ENCODE measurements around the gene PMFBP1.

PMFBP1 gene

DNA sequence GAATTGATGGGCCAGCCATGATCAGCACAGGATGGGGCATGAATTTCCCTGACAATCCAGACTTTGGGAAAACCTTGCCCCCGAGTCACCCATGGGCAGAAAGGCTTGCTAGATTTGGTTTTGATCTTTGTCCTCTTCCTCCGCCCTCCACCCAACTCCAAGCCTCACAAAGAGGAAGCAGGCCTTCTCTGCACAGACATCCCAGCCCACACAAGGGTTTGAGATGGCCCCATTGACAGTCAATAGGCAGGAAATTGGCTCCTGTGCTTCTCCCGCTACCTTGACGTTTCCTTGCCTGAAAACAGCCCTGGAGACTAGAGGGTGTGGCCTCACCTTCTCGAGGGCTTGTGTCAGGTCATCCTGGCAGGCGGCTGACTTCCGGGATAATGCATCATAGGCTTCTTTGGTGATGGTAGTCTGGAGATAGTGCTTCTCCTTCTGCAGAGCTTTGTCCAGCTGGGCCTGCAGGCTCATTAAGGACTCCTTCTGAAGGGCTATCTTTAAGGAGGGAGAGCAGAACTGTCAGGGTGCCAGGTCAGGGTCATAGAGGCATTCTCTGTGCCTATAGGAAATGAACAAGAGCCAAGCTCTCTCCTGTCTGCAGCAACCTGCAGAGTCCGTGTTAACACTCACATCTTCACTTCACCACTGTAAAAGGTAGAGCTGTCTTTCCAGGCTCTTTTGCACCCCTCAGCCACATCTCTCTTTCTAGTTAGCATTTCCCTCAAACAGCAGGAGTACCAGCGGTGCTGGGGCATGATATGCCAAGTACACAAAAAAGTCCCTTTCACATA is 46.1 kb downstream of the PMFBP1 start:
- DNase-seq (ENCODE audit: insufficient read length) (no peak), FAIRE-seq (no peak)
- TF ChIP-seq TAF1 (IDR thresholded peaks at IDR 0.05; ENCODE audit: borderline replicate concordance, low read depth, low read length), result no peak
- TF ChIP-seq POLR2A (IDR thresholded peaks at IDR 0.05; ENCODE audit: low read depth, low read length), result no peak
- TF ChIP-seq POLR2AphosphoS5 (IDR thresholded peaks at IDR 0.05; ENCODE audit: low read depth, low read length), result no peak

DNA sequence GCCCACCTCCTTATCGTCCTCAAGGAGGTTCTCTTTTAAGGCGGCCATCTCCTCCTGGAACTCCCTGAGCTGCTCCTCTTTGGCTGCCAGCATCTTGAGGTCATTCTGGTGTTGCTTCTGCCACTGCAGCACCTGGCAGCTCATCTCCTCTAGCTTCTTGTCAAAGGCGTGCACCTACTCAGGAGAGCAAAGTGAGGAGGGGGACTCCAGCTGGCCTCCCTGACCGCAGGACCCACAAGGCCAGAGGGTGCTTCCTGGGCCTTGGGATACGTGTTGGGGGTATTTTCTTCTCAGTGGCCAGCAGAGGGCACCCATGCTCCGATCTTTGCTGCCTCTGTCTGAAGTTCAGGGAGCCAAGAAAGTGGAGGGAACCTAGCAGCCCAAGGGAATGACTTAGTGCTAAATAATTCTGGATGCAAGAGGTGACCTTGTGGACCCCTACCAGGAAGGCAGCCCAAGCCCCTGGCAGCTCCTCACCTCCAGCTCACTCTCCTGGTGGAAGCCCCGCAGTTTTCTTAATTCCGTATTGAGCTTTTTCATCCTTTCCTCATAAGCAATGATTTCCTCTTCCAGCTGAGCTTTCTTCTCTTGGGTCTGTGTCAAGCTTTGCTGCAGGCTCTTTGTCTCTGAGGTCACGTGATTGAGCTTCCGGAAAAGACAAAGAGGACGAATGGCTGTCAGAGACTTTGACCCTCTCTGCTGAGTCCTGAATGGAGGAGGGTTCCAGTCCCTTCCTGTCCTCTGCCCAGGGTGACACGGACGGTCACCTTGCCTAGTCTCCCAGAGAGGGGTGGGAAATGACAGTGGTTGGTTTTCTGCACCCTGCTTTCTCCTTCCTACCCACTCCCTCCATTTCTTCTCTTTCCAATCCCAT is 47.0 kb downstream of the PMFBP1 start:
- FAIRE-seq (peak; percentile 89), DNase-seq (ENCODE audit: insufficient read length) (peak; percentile 54)
- TF ChIP-seq POLR2A (IDR thresholded peaks at IDR 0.05; ENCODE audit: low read depth, low read length), result no peak
- no peak for TF ChIP-seq TAF1 (IDR thresholded peaks at IDR 0.05; ENCODE audit: borderline replicate concordance, low read depth, low read length)
- no peak for TF ChIP-seq POLR2AphosphoS5 (IDR thresholded peaks at IDR 0.05; ENCODE audit: low read depth, low read length)

DNA sequence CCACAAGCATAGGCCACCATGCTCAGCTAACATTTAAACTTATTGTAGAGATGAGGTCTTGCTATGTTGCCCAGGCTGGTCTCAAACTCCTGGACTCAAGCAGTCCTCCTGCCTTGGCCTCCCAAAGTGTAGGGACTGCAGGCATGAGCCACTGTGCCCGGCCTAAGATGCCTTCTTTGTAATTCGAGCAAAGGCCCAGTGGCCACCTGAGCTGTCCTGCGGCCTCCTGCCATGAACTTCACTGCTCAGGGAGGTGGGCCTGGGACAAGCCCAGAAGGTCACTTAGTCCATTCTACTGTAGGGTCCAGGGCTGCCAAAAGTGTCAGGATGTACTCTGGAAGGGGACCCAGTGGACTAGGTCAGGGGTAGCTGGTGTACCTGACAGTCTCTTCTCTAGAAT is 47.8 kb downstream of the PMFBP1 start:
- no peak for DNase-seq (ENCODE audit: insufficient read length)
- no peak for FAIRE-seq
- TF ChIP-seq POLR2AphosphoS5 (IDR thresholded peaks at IDR 0.05; ENCODE audit: low read depth, low read length) (no peak), POLR2A (IDR thresholded peaks at IDR 0.05; ENCODE audit: low read depth, low read length) (no peak), TAF1 (IDR thresholded peaks at IDR 0.05; ENCODE audit: borderline replicate concordance, low read depth, low read length) (no peak)

DNA sequence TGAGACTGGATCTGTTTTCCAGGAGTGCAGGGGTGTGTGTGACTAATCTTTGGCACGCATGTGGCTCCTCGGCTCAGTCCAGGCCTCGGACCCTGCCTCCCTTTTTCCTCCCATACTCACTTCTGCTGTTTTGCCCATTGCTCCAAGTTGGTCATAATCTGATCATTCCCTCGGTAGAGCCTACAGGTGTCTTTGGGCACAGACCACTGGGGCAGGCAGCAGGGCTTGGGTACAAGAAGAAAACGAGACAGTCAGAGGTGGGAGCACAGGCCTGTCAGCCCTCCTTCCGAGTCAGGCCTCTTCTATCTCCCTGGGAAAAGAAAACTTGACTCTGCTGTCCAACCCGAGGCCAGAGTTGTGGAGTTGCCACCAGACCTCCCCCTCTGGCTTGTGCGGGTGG is 48.5 kb downstream of the PMFBP1 start:
- TF ChIP-seq POLR2A (IDR thresholded peaks at IDR 0.05; ENCODE audit: low read depth, low read length) (no peak), POLR2AphosphoS5 (IDR thresholded peaks at IDR 0.05; ENCODE audit: low read depth, low read length) (no peak), TAF1 (IDR thresholded peaks at IDR 0.05; ENCODE audit: borderline replicate concordance, low read depth, low read length) (no peak)
- no peak for FAIRE-seq
- DNase-seq (ENCODE audit: insufficient read length), result no peak

DNA sequence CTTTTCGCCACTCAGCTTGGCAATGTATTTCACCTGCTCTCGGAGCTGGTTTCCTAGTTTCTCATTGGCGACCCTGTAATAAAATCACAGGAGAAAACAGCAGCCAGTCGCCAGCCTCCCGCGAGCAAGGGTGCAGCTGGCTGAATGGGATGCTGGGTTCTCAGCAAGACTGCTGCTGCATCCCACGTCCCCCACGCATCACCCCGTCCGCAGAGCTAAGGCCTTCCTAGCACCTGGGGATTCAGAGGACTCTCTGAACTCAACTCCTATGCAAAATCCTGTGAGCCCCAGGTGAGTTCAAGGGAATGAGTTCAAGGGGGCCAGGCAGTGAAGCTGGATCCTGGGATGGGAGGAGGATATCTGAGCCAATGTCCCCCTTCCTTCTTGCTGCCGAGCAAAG is 49.0 kb downstream of the PMFBP1 start:
- DNase-seq (ENCODE audit: insufficient read length) (no peak), FAIRE-seq (no peak)
- TF ChIP-seq POLR2A (IDR thresholded peaks at IDR 0.05; ENCODE audit: low read depth, low read length) (no peak), POLR2AphosphoS5 (IDR thresholded peaks at IDR 0.05; ENCODE audit: low read depth, low read length) (no peak), TAF1 (IDR thresholded peaks at IDR 0.05; ENCODE audit: borderline replicate concordance, low read depth, low read length) (no peak)

DNA sequence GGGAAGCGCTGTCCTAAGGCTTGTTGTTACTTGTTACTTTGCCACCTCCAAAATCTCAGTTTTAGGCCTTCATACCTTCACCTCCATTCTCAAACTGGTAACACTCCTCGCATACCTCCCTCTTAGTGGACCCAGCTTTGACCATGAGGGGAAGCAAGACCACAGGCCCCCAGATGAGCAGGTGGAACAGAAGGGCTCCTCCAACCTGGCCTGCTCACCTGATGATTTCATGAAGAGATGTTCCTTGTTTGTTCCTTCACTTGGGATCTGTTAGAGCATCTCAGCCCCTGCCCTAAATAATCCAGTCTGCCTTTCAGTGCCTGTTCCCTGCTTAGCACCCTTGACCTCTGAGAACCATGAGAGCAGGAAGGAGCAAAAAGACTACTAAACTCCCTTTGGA is 49.6 kb downstream of the PMFBP1 start:
- FAIRE-seq (no peak), DNase-seq (ENCODE audit: insufficient read length) (no peak)
- TF ChIP-seq TAF1 (IDR thresholded peaks at IDR 0.05; ENCODE audit: borderline replicate concordance, low read depth, low read length) (no peak), POLR2AphosphoS5 (IDR thresholded peaks at IDR 0.05; ENCODE audit: low read depth, low read length) (no peak)

DNA sequence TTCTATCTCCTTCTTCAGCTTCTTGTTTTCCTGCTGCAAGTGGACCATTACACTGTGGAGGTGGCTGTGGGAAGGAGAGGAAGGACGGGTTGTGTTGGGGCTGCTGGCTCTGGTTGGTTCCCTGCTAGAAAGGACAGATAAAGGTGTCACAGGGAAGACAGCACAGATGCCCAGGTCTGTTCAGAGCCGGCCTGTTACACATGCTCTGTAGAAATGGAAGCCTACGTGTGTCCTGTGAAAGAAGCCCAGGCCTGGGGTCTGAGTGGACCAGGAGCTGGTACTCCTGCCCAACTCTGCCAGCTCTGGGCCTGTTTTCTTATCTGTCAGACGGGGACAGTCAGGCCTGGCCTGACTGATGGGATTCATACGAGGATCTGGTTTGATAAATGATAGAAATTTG is 51.9 kb downstream of the PMFBP1 start:
- TF ChIP-seq TAF1 (IDR thresholded peaks at IDR 0.05; ENCODE audit: borderline replicate concordance, low read depth, low read length) (no peak), POLR2A (IDR thresholded peaks at IDR 0.05; ENCODE audit: low read depth, low read length) (no peak), POLR2AphosphoS5 (IDR thresholded peaks at IDR 0.05; ENCODE audit: low read depth, low read length) (no peak)
- no peak for FAIRE-seq
- DNase-seq (ENCODE audit: insufficient read length), result no peak

DNA sequence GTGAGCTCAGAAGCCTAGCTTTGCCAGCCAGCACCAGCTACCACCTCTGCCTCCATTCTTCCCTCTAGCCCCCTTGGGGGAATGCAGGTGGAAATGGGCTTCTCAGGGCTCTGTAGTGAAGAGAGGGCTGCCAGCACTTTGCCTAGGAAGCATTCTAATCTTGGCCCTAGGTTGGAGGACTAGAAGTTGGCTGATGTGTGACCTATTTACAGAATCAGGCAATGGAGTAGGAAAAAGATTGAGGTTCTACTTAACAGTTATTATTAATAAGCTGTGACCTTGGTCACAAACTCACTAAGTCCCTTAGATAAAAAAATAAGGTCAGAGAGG is 58.4 kb downstream of the PMFBP1 start:
- FAIRE-seq (no peak), DNase-seq (ENCODE audit: insufficient read length) (no peak)
- no peak for TF ChIP-seq POLR2A (IDR thresholded peaks at IDR 0.05; ENCODE audit: low read depth, low read length)
- TF ChIP-seq TAF1 (IDR thresholded peaks at IDR 0.05; ENCODE audit: borderline replicate concordance, low read depth, low read length), result no peak
- no peak for TF ChIP-seq POLR2AphosphoS5 (IDR thresholded peaks at IDR 0.05; ENCODE audit: low read depth, low read length)

DNA sequence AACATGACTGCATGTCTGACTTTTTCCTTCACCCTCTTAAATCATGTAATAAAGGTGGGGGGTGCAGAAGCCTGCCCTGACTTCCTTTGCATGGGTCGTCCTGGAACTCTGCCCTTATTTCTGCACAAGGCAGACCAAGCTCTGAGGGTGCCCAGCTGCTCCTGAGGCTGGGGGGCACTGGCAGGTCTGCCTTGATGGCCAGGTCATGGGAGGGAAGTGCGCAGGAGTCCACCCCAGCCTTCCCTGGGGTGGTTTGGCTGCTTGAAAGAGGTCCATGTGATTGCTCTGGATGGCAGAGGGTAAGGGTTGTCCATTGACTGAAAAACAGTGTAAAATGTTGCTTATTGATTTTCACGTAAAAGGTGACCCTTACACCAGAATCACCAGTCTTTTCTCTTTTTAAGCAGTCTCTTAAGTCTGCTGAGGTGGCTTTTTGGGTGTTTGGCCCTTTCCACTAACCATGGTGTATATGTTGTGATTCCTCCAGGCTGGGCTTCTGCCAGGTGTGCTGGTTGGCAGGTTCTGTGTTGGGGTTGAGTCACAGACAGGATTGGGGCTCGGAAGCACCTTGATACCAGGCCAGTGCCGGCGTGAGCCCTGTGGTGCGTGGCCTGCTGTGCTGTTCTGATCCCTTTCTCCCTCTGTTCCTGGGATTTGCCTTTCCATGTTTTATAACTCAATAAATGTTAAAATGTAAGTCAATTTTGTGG is 58.9 kb downstream of the PMFBP1 start:
- TF ChIP-seq POLR2A (IDR thresholded peaks at IDR 0.05; ENCODE audit: low read depth, low read length) (no peak), POLR2AphosphoS5 (IDR thresholded peaks at IDR 0.05; ENCODE audit: low read depth, low read length) (no peak), TAF1 (IDR thresholded peaks at IDR 0.05; ENCODE audit: borderline replicate concordance, low read depth, low read length) (no peak)
- no peak for FAIRE-seq
- no peak for DNase-seq (ENCODE audit: insufficient read length)

DNA sequence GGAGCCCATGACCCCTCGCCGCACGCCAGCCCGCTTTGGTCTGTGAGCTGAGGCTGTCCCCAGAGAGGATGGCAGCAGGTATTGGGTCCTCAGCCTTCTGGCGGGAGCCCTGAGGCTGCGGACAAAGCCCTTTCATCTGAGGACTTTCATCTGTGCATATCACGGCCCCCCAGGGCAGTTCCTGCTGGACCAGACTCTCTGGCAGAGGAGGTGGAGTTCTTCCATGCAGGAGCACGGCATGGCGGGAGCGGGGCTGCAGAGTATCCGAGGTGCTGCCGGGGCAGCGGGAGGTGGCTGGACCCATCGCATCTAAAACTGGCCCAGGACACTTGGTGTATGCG is 59.5 kb downstream of the PMFBP1 start:
- no peak for TF ChIP-seq POLR2A (IDR thresholded peaks at IDR 0.05; ENCODE audit: low read depth, low read length)
- FAIRE-seq, result no peak
- DNase-seq (ENCODE audit: insufficient read length), result no peak

DNA sequence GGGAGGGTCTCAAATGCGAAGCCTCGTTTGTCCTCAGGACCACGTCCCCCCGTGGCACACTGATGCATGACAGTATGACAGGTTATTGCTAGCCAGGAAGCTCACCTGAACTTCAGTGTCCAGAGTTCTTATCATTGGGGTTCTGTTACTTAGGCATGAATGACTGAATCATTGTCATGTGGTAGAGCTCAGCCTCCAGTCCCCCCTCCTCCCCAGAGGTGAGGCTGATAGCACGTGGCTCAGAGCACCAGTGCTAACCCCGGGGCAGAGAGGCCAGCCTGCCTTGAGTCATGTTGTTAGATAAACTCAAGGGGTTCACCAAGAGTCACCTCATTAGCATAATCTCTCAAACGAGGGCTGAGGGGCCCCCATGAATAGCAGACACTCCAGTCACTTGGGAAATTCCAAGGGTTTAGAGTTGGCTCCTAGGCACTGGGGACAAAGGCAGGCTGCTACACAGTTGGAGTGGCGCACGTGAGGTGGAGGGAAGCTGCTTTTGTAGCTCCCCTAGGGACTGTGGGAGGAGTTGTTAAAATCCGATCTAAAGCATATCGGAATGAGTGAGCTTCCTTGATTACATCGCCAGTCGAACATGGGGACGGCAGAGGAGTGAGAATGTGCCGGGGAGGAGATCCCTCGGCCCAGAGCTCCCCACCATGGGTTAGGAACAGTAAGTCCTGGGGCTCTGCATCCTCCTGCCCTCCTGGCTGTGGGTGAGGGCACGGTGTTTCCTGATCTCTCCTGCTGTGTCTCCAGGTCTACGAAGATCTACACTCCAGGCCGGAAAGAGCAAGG is 60.1 kb downstream of the PMFBP1 start:
- TF ChIP-seq POLR2AphosphoS5 (IDR thresholded peaks at IDR 0.05; ENCODE audit: low read depth, low read length) (no peak), TAF1 (IDR thresholded peaks at IDR 0.05; ENCODE audit: borderline replicate concordance, low read depth, low read length) (no peak), POLR2A (IDR thresholded peaks at IDR 0.05; ENCODE audit: low read depth, low read length) (no peak)
- no peak for DNase-seq (ENCODE audit: insufficient read length)
- no peak for FAIRE-seq
